Neural progenitor cell (in vitro differentiated cells): ENCODE results near the gene PLA1A. TPM values are rescaled to one million over a fixed set of nuclear protein-coding genes. Genes with fewer than 3 reads are reported as not detected.

Experiments
- DNase-seq: peaks from one replicate; pipeline ENCODE4 v3.0.0-alpha.2; 2016; ENCODE audit warnings: low spot score
- H2AFZ ChIP-seq: fragments of 200-600 bp; sonication (generic); replicated peaks from 2 replicates; pipeline ENCODE4 v1.6.1; 2016; ENCODE audit warnings: antibody characterized with exemption
- H3F3A ChIP-seq: fragments of 200-600 bp; sonication (generic); 2 replicates; pipeline ENCODE4 v1.6.1; 2016; ENCODE audit warnings: antibody characterized with exemption, low read depth
- H3K27ac ChIP-seq: fragments of 200-600 bp; sonication (generic); 2 replicates; pipeline ENCODE4 v1.5.1; 2016; ENCODE audit warnings: mild to moderate bottlenecking
- H3K27me3 ChIP-seq: fragments of 200-600 bp; sonication (generic); 2 replicates; pipeline ENCODE4 v1.6.1; 2016; ENCODE audit warnings: mild to moderate bottlenecking, moderate library complexity
- H3K36me3 ChIP-seq: fragments of 200-600 bp; sonication (generic); 2 replicates; pipeline ENCODE4 v1.5.1; 2016
- H3K4me1 ChIP-seq: fragments of 200-600 bp; sonication (generic); 2 replicates; pipeline ENCODE4 v1.6.1; 2016; ENCODE audit warnings: mixed run types
- H3K4me2 ChIP-seq: fragments of 200-600 bp; sonication (generic); 2 replicates; pipeline ENCODE4 v1.6.1; 2016
- H3K4me3 ChIP-seq: fragments of 200-600 bp; sonication (generic); 2 replicates; pipeline ENCODE4 v1.5.1; 2016
- H3K79me2 ChIP-seq: fragments of 200-600 bp; sonication (generic); 2 replicates; pipeline ENCODE4 v1.6.1; 2016; ENCODE audit warnings: low read depth
- H3K9ac ChIP-seq: fragments of 200-600 bp; sonication (generic); 2 replicates; pipeline ENCODE4 v1.6.1; 2016
- H3K9me3 ChIP-seq: fragments of 200-600 bp; sonication (generic); 2 replicates; pipeline ENCODE4 v1.5.1; 2016; ENCODE audit warnings: low read depth
- H4K20me1 ChIP-seq: fragments of 200-600 bp; sonication (generic); 2 replicates; pipeline ENCODE4 v1.6.1; 2016; ENCODE audit warnings: low read depth
- H3K27ac Mint-ChIP-seq: 3 replicates; pipeline ENCODE4 v1.8.0; 2021; ENCODE audit warnings: mixed read lengths
- H3K27me3 Mint-ChIP-seq: 2 replicates; pipeline ENCODE4 v1.8.0; 2022; ENCODE audit warnings: low read depth, mild to moderate bottlenecking, inconsistent platforms, moderate library complexity, mixed read lengths; ENCODE audit not compliant: insufficient read depth
- H3K36me3 Mint-ChIP-seq: 3 replicates; pipeline ENCODE4 v1.8.0; 2021; ENCODE audit warnings: mixed read lengths
- H3K4me1 Mint-ChIP-seq: 3 replicates; pipeline ENCODE4 v1.8.0; 2021; ENCODE audit warnings: mixed read lengths
- H3K4me3 Mint-ChIP-seq: 3 replicates; pipeline ENCODE4 v1.8.0; 2021; ENCODE audit warnings: mild to moderate bottlenecking, moderate library complexity, mixed read lengths
- H3K9me3 Mint-ChIP-seq: 3 replicates; pipeline ENCODE4 v1.8.0; 2020; ENCODE audit warnings: mixed read lengths
- CTCF ChIP-seq: fragments of 200-600 bp; sonication (generic); IDR thresholded peaks from 2 replicates; pipeline ENCODE4 v1.5.1; 2017; ENCODE audit warnings: antibody characterized with exemption, mild to moderate bottlenecking
- EZH2 ChIP-seq: fragments of 200-600 bp; sonication (generic); IDR thresholded peaks from 2 replicates; pipeline ENCODE4 v1.6.1; 2017; ENCODE audit warnings: antibody characterized with exemption, mild to moderate bottlenecking, moderate library complexity
- EZH2phosphoT487 ChIP-seq: fragments of 200-600 bp; sonication (generic); IDR thresholded peaks from 2 replicates; pipeline ENCODE4 v1.6.1; 2017; ENCODE audit warnings: antibody characterized with exemption
- total RNA-seq: library from RNA; depleted of rRNA; stranded (reverse); fragments of >200 nt; gene quantifications from 2 replicates; pipeline ENCODE4 v1.2.3, GENCODE V29; 2015; ENCODE audit warnings: low replicate concordance

PLA1A gene
- total RNA-seq, 1 donor from 2014 or later, result not detected

- H3K4me2 ChIP-seq, result no peak overlapping the region
- Mint-ChIP-seq H3K27me3 (peaks cover 2% of the 10 kb centered on the region), H3K27ac (no peak overlapping the region)
Observed at GRCh38 chr3:119636249-119636648, 38.6 kb downstream of the PLA1A start.

GRCh38 chr3:119636891-119637611 is 39.4 kb downstream of the PLA1A start:
- Histone ChIP-seq H3K27me3 (no peaks in the 10 kb centered on the region), H2AFZ (no peak overlapping the region), H3K27ac (no peak overlapping the region), H3F3A (no peaks in the 10 kb centered on the region), H3K4me3 (no peak overlapping the region), H3K4me1 (no peaks in the 10 kb centered on the region), H3K9ac (no peak overlapping the region), H3K36me3 (no peaks in the 10 kb centered on the region), H3K4me2 (no peak overlapping the region), H3K79me2 (no peaks in the 10 kb centered on the region), H4K20me1 (no peaks in the 10 kb centered on the region), H3K9me3 (no peaks in the 10 kb centered on the region)
- no peak for DNase-seq
- H3K27me3 Mint-ChIP-seq, result peaks cover 3% of the 10 kb centered on the region
- TF ChIP-seq EZH2 (no peak), EZH2phosphoT487 (no peak), CTCF (no peak)
- H3K27ac Mint-ChIP-seq, result no peak overlapping the region
- H3K36me3 Mint-ChIP-seq, result no peaks in the 10 kb centered on the region
- H3K4me1 Mint-ChIP-seq, result peaks cover 7% of the 10 kb centered on the region
- H3K9me3 Mint-ChIP-seq, result no peaks in the 10 kb centered on the region
- H3K4me3 Mint-ChIP-seq, result no peak overlapping the region

More at GRCh38 chr3:119636249-119636648, 38.6 kb downstream of the PLA1A start:
- no peaks in the 10 kb centered on the region for H4K20me1 ChIP-seq
- H3K27ac ChIP-seq, result no peak overlapping the region
- Mint-ChIP-seq H3K36me3 (no peaks in the 10 kb centered on the region), H3K4me1 (peaks cover 7% of the 10 kb centered on the region), H3K4me3 (no peak overlapping the region), H3K9me3 (no peaks in the 10 kb centered on the region)
- no peak overlapping the region for H2AFZ ChIP-seq
- H3K4me3 ChIP-seq, result no peak overlapping the region
- H3K9me3 ChIP-seq, result no peaks in the 10 kb centered on the region
- TF ChIP-seq CTCF (no peak), EZH2phosphoT487 (no peak), EZH2 (no peak)
- H3K4me1 ChIP-seq, result no peaks in the 10 kb centered on the region
- H3K36me3 ChIP-seq, result no peaks in the 10 kb centered on the region
- H3K9ac ChIP-seq, result no peak overlapping the region
- H3K79me2 ChIP-seq, result no peaks in the 10 kb centered on the region
- DNase-seq, result no peak
- no peaks in the 10 kb centered on the region for H3K27me3 ChIP-seq
- no peaks in the 10 kb centered on the region for H3F3A ChIP-seq

GRCh38 chr3:119637679-119638477 is 40.2 kb downstream of the PLA1A start:
- TF ChIP-seq EZH2phosphoT487, result no peak
- TF ChIP-seq CTCF, result no peak
- no peak for TF ChIP-seq EZH2
- H3K9ac ChIP-seq, result no peak overlapping the region
- H3K79me2 ChIP-seq, result no peaks in the 10 kb centered on the region
- peaks cover 3% of the 10 kb centered on the region for H3K27me3 Mint-ChIP-seq
- no peak overlapping the region for H2AFZ ChIP-seq
- H3K9me3 ChIP-seq, result no peaks in the 10 kb centered on the region
- no peaks in the 10 kb centered on the region for H3K9me3 Mint-ChIP-seq
- H3K27ac Mint-ChIP-seq, result no peak overlapping the region
- H4K20me1 ChIP-seq, result no peaks in the 10 kb centered on the region
- no peaks in the 10 kb centered on the region for H3K36me3 Mint-ChIP-seq
- no peak overlapping the region for H3K4me3 ChIP-seq
- H3F3A ChIP-seq, result no peaks in the 10 kb centered on the region
- no peaks in the 10 kb centered on the region for H3K27me3 ChIP-seq
- H3K4me1 Mint-ChIP-seq, result peaks cover 7% of the 10 kb centered on the region
- no peak overlapping the region for H3K27ac ChIP-seq
- no peak overlapping the region for H3K4me3 Mint-ChIP-seq
- no peaks in the 10 kb centered on the region for H3K36me3 ChIP-seq
- DNase-seq, result no peak
- no peak overlapping the region for H3K4me2 ChIP-seq
- peaks cover under 1% of the 10 kb centered on the region for H3K4me1 ChIP-seq
